ENCODE measurements around the gene CLEC12A. TPM values are rescaled to one million over a fixed set of nuclear protein-coding genes. Genes with fewer than 3 reads are reported as not detected.
"Not testable (repeated sequence)": the region's sequence is repeated elsewhere in the genome, so short reads cannot be mapped to it uniquely, and the experiment has no call there.

Gene CLEC12A
- total RNA-seq, 4 donors from 2014 or later = 0.41 to 1.6 TPM; not detected in 2

DNA sequence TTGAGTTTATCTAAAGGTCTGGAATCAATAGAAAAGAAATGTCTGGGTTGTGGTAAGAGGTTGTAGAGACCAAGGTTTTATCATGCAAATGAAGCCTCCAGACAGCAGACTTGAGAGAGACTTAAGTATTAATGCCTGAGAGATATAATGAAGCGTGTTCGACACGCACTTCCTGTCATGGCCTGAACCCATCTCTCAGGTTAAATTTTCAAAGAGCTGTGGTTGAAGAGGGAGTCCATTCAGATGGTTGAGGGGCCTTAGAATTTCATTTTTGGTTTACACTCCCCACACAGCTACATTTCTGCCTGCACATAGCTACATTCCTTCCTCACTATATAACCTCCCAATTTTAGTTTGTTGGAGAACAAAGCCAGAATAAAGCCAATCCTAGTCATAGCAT lies 10.1 kb upstream of the CLEC12A start:
- no peak for DNase-seq
- Histone ChIP-seq H3K36me3 (no peaks in the 10 kb centered on the region), H3K27me3 (no peaks in the 10 kb centered on the region), H3K27ac (no peak overlapping the region), H3K4me1 (no peaks in the 10 kb centered on the region), H3K4me3 (no peak overlapping the region), H3K9me3 (no peaks in the 10 kb centered on the region)
- TF ChIP-seq, protein P1, sequence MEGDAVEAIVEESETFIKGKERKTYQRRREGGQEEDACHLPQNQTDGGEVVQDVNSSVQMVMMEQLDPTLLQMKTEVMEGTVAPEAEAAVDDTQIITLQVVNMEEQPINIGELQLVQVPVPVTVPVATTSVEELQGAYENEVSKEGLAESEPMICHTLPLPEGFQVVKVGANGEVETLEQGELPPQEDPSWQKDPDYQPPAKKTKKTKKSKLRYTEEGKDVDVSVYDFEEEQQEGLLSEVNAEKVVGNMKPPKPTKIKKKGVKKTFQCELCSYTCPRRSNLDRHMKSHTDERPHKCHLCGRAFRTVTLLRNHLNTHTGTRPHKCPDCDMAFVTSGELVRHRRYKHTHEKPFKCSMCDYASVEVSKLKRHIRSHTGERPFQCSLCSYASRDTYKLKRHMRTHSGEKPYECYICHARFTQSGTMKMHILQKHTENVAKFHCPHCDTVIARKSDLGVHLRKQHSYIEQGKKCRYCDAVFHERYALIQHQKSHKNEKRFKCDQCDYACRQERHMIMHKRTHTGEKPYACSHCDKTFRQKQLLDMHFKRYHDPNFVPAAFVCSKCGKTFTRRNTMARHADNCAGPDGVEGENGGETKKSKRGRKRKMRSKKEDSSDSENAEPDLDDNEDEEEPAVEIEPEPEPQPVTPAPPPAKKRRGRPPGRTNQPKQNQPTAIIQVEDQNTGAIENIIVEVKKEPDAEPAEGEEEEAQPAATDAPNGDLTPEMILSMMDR (IDR thresholded peaks at IDR 0.05) = no peak
- TF ChIP-seq POLR2A (IDR thresholded peaks at IDR 0.05) = no peak
- intact Hi-C loops (cut with DNase I; ENCODE audit: low total_unique reads) = no loop called here

DNA sequence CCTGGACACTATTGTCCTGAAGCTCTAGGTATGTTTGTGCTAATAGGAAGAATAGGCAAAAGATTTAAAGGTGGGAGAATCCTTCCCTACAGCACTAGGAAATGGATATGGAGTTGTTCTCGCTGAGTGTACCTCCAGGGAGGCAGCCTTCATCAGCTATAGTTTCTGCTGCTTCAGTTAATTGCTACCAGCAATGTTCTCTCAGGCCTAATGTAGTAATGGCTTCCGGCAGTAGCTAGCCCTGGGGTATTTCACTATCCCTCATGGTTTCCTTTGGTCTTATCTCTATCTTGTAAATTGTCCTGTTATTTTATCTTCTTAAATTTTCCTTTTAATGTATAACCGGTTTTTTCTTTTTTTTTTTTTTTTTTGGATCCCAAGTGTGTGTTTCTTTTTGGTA lies 9.3 kb upstream of the CLEC12A start:
- TF ChIP-seq, protein P1 (IDR thresholded peaks at IDR 0.05) = no peak
- no peak for TF ChIP-seq POLR2A (IDR thresholded peaks at IDR 0.05)
- H3K9me3 ChIP-seq = no peaks in the 10 kb centered on the region

DNA sequence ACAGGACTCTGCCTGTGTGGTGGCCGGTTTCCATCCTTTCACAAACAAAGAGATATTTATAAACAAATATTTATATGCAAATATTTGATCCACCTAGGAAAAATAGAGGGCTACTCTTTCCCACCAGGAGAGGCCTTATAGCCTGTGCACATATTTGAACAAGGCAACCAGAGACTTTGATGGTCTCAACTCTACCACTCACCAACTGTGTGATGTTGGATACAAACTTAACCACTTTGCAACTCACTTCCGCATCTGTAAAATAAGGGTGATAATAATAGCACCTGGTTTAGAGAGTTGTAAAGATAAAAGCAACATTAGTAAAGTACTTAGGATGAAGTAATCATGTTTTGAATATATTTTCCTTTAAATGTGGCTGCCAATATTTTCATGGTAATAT lies 1.5 kb upstream of the CLEC12A start:
- Histone ChIP-seq H3K4me3 (no peak overlapping the region), H3K9me3 (no peaks in the 10 kb centered on the region), H3K27me3 (no peaks in the 10 kb centered on the region), H3K4me1 (no peaks in the 10 kb centered on the region), H3K27ac (no peak overlapping the region), H3K36me3 (no peaks in the 10 kb centered on the region)
- TF ChIP-seq, protein P1 (IDR thresholded peaks at IDR 0.05) = no peak
- TF ChIP-seq POLR2A (IDR thresholded peaks at IDR 0.05) = no peak
- no peak for DNase-seq
- intact Hi-C loops (cut with DNase I; ENCODE audit: low total_unique reads) = no loop called here

More for the DNA sequence above, 9.3 kb upstream of the CLEC12A start:
- no peak overlapping the region for H3K4me3 ChIP-seq
- no peak overlapping the region for H3K27ac ChIP-seq
- H3K4me1 ChIP-seq = no peaks in the 10 kb centered on the region
- no peaks in the 10 kb centered on the region for H3K27me3 ChIP-seq
- DNase-seq = no peak
- H3K36me3 ChIP-seq = no peaks in the 10 kb centered on the region
- intact Hi-C loops (cut with DNase I; ENCODE audit: low total_unique reads) = no loop called here

DNA sequence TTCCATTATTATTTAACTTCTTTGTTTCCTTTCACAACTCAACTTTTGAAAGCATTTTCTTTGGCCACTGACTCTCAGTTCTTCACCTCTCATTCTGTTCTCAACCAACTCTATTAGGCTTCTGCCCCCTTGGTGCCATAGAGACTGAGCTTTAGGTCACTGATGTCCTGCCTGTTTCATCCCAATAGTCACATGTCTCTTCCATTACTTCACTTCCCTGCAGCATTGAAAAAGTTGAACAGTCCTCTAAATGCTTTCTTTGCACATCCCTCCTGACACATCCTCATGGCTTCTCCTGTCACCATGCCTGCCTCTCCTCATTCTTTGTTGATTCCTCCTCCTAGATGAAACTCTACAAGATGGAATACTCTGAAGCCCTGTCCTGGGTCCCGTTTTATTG lies 2.7 kb downstream of the CLEC12A start:
- Histone ChIP-seq H3K4me1 (no peaks in the 10 kb centered on the region), H3K36me3 (no peaks in the 10 kb centered on the region), H3K4me3 (no peak overlapping the region), H3K9me3 (no peaks in the 10 kb centered on the region), H3K27ac (no peak overlapping the region), H3K27me3 (no peaks in the 10 kb centered on the region)
- intact Hi-C loops (cut with DNase I; ENCODE audit: low total_unique reads) = no loop called here
- no peak for DNase-seq
- TF ChIP-seq, protein P1 (IDR thresholded peaks at IDR 0.05) = no peak
- no peak for TF ChIP-seq POLR2A (IDR thresholded peaks at IDR 0.05)

DNA sequence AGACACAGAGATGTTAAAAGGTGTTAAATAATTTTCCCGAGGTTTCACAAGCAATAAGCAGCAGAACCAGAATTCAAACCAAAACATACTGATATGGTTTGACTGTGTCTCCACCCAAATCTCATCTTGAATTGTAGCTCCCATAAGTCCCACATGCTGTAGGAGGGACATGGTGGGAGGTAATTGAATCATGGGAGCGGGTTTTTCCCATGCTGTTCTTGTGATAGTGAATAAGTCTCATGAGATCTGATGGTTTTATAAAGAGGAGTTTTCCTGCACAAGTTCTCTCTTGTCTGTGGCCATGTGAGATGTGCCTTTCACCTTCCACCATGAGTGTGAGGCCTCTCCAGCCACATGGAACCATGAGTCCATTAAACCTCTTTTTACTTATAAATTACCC lies 3.5 kb downstream of the CLEC12A start:
- H3K9me3 ChIP-seq; H3K27me3 ChIP-seq; DNase-seq; H3K4me3 ChIP-seq; H3K36me3 ChIP-seq; H3K27ac ChIP-seq; intact Hi-C loops (cut with DNase I; ENCODE audit: low total_unique reads); H3K4me1 ChIP-seq: not testable (repeated sequence)

DNA sequence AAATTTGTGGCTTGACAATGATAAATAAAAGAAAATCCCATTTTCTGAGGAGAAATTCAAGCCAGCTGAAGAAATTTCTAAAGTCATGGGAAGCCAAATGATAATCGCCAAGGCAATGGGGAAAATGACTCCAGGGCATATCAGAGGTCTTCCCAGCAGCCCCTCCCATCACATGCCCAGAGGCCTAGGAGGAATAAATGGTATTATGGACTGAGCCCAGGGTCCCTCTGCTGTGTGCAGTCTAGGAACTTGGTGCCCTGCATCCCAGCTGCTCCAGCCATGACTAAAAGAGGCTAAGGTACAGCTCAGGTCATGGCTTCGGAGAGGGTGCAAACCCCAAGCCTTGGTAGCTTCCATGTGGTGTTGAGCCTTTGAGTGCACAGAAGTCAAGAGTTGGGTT lies 4.4 kb downstream of the CLEC12A start:
- H3K4me3 ChIP-seq = no peak overlapping the region
- H3K36me3 ChIP-seq = no peaks in the 10 kb centered on the region
- no peak overlapping the region for H3K27ac ChIP-seq
- TF ChIP-seq, protein P1 (IDR thresholded peaks at IDR 0.05) = no peak
- intact Hi-C loops (cut with DNase I; ENCODE audit: low total_unique reads) = no loop called here
- no peaks in the 10 kb centered on the region for H3K4me1 ChIP-seq
- no peaks in the 10 kb centered on the region for H3K27me3 ChIP-seq
- H3K9me3 ChIP-seq = no peaks in the 10 kb centered on the region
- DNase-seq = no peak

DNA sequence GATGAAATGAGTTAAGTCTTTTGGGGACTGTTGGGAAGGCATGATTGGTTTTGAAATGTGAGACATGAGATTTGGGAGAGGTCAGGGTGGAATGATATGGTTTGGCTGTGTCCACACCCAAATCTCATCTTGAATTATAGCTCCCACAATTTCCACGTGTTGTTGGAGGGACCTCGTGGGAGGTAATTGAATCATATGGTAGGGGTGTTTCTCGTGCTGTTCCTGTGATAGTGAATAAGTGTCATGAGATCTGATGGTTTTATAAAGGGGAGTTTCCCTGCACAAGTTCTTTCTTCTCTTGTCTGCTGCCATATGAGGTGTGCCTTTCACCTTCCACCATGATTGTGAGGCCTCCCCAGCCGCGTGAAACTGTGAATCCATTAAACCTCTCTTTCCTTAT lies 5.4 kb downstream of the CLEC12A start:
- H3K36me3 ChIP-seq; intact Hi-C loops (cut with DNase I; ENCODE audit: low total_unique reads); DNase-seq; H3K27me3 ChIP-seq; H3K4me3 ChIP-seq; H3K4me1 ChIP-seq; H3K9me3 ChIP-seq; H3K27ac ChIP-seq: not testable (repeated sequence)

All from uterus (tissue), 4 donors.